ENCODE data around the gene NSA2.

DNA sequence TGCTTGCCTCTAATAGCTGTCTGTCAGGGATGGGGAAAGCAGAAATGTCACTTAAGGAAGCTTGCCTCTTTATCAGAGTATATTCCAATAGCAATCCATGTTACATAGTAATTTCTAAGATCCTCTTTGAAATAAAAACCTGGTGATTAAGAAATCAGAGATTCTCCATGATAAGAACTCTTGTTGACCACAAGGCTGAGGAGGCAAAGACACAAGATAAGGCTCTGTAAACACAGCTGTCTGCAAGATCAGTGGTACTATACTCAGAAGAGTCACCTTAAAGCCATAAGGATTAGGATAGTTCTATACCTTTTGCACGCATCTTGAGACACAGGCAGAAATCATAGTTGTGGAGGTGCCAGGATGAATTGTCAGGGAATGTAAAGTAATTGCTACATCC is 41.7 kb upstream of the NSA2 start:
- TF ChIP-seq, protein P1, sequence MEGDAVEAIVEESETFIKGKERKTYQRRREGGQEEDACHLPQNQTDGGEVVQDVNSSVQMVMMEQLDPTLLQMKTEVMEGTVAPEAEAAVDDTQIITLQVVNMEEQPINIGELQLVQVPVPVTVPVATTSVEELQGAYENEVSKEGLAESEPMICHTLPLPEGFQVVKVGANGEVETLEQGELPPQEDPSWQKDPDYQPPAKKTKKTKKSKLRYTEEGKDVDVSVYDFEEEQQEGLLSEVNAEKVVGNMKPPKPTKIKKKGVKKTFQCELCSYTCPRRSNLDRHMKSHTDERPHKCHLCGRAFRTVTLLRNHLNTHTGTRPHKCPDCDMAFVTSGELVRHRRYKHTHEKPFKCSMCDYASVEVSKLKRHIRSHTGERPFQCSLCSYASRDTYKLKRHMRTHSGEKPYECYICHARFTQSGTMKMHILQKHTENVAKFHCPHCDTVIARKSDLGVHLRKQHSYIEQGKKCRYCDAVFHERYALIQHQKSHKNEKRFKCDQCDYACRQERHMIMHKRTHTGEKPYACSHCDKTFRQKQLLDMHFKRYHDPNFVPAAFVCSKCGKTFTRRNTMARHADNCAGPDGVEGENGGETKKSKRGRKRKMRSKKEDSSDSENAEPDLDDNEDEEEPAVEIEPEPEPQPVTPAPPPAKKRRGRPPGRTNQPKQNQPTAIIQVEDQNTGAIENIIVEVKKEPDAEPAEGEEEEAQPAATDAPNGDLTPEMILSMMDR (IDR thresholded peaks at IDR 0.05; ENCODE audit: low read depth, low read length, poor library complexity, severe bottlenecking), result no peak
- TF ChIP-seq EZH2phosphoT487 (IDR thresholded peaks at IDR 0.05; ENCODE audit: borderline replicate concordance, low read length), result no peak

All from DOHH2 (cell line).